Epithelial cell of esophagus (primary cell): ENCODE measurements around the gene TOP3B.
"Not testable (repeated sequence)": the region's sequence is repeated elsewhere in the genome, so short reads cannot be mapped to it uniquely, and the experiment has no call there.

ENCODE experiments used
- DNase-seq: peaks from one replicate; pipeline ENCODE4 v3.0.0; 2010; ENCODE audit warnings: low read depth
- H3K4me3 ChIP-seq: 2 replicates; pipeline ENCODE4 v1.5.1; 2011; ENCODE audit warnings: mild to moderate bottlenecking, low read length, control low read depth
- TF ChIP-seq, protein P1 (sequence below): IDR thresholded peaks from 2 replicates; pipeline ENCODE4 v1.5.1; 2011; ENCODE audit warnings: low read depth, mild to moderate bottlenecking, low read length, control low read depth, inconsistent platforms; ENCODE audit not compliant: insufficient read depth; ENCODE audit errors: missing control alignments

TOP3B gene

DNA sequence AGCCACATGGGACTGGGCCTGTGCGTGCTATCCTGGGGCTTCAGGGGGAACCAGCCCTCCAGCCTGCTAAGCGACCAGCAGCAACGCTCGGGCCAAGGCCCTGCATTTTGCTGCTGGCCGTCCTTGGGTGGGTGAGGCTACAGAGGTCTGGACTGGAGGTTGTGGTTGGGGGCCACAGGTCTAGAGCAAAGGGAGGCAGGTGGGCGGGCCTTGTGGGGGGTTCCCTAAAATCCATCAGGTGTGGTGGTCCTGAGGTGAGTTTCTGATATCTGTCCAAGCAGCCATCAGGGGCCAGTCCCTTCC, 64.7 kb downstream of the TOP3B start:
- no peak for DNase-seq
- TF ChIP-seq, protein P1, sequence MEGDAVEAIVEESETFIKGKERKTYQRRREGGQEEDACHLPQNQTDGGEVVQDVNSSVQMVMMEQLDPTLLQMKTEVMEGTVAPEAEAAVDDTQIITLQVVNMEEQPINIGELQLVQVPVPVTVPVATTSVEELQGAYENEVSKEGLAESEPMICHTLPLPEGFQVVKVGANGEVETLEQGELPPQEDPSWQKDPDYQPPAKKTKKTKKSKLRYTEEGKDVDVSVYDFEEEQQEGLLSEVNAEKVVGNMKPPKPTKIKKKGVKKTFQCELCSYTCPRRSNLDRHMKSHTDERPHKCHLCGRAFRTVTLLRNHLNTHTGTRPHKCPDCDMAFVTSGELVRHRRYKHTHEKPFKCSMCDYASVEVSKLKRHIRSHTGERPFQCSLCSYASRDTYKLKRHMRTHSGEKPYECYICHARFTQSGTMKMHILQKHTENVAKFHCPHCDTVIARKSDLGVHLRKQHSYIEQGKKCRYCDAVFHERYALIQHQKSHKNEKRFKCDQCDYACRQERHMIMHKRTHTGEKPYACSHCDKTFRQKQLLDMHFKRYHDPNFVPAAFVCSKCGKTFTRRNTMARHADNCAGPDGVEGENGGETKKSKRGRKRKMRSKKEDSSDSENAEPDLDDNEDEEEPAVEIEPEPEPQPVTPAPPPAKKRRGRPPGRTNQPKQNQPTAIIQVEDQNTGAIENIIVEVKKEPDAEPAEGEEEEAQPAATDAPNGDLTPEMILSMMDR, result no peak
- H3K4me3 ChIP-seq, result no peak overlapping the region

DNA sequence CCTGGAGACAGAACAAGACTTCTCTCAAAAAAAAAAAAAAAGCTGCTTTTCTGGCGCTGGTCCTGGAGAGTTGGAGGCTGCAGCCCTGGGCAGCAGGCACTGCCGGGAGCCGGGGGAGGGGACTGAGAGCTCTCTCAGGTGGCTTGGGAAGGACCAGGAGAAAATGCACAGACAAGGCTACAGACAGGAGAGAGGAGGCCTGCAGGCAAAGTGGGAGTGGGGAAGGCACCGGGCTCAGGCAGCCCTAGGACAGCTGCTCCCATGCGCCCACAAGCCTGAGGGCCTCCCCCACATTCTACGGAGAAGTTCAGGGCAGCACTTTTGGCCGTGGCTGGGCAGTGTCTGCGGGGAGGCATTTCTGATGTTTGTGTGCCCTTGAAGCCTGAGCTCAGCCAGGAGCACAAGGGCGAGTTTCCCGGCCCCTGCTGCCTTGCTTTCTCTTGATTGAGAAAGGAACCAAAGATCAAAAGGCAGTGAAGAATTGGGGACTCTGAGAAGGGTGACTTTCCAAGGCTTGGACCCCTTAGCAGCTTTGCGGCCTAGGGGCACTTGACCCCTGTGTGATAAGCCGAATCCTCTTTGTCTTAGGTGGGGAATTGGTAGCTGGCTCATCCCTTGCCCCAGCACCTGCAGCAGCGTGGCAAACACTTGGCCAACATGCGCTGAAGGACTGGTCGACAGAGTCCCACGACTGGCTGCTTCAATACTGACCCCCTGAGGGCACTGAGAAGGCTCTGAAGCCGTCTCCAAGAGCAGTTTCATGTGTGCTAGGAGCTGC, 65.2 kb downstream of the TOP3B start:
- TF ChIP-seq, protein P1, result no peak
- no peak overlapping the region for H3K4me3 ChIP-seq
- no peak for DNase-seq

DNA sequence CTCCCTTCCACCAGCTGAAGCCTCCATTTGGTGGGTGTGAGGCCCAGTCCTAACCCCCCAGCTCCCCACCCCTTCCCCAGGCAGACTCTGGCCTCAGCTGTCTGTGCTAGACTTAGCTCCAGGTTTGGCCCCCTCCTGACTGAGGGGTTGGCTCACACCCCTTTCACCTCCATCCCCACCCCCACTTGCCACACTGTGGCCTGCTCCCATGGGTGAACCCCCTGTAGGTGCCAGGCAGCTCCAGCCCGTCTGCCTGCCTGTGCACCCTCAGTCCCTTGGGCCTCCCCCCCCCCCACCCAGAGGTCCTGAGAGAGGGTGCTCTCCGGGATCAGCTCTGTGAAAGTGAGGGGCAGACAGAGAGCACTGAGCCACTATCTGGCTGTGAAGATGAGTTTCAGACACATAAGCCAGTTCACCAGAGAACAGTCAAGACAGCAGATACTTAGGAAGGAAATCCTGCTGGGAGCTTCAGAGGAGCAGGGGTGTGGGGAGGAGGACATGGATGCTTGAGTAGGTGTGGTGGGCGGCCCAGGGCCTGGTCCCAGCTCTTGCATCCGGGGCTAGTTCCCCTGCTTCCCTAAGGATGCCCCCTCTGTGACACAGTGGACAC, 66.2 kb downstream of the TOP3B start:
- DNase-seq, result no peak
- TF ChIP-seq, protein P1, result no peak
- H3K4me3 ChIP-seq, result no peak overlapping the region

DNA sequence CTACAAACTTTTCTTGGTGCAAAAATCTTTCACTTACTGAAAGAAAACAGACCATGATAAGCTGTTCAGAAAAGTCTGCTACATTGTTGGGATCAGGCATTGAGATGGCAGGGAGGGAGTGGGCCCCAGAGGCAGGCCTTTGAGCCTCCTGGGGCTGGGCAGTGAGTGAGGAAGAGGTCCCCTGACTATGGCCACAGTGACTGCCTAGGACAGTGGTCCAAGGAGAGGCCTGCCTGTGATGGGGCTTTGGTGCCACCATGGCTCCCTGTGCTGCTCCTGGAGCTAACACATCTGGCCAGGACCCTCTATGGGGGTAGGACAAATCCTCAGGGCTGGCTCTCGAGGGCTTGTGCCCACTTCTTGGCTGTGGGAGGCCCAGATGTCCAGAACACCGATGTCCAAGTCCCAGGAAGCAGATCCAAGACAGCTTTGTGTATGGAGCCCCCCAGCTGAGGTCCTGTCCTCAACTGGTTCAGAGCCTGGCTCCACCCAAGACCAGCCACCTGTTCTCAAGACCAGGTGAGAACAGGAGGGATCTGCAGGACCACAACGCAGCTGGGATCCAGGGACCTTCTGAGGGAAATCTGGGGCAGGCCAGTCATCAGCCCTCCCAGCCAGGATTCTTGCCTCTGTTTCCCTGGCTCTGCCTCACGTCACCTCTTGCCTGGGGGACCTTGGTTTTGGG, 66.8 kb downstream of the TOP3B start:
- no peak overlapping the region for H3K4me3 ChIP-seq
- TF ChIP-seq, protein P1, result no peak
- DNase-seq, result no peak

DNA sequence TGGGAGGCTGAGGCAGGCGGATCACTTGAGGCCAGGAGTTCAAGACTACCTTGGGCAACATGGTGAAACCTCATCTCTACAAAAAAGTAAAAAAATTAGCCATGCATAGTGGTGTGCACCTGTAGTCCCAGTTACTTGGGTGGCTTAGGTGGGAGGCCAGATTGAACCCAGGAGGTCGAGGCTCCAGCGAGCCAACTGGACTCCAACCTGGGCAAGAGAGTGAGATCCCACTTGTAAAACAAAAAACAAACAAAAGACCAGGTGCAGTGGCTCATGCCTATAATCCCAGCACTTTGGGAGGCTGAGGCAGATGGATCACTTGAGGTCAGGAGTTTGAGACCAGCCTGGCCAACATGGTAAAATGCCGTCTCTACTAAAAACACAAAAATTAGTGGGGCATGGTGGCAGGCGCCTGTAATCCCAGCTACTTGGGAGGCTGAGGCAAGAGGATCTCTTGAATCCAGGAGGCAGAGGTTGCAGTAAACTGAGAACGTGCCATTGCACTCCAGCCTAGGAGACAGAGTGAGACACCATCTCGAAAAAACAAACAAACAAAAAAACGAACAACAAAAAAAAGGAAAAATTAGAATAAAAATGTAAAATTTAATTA, 68.4 kb downstream of the TOP3B start:
- H3K4me3 ChIP-seq, DNase-seq: not testable (repeated sequence)

DNA sequence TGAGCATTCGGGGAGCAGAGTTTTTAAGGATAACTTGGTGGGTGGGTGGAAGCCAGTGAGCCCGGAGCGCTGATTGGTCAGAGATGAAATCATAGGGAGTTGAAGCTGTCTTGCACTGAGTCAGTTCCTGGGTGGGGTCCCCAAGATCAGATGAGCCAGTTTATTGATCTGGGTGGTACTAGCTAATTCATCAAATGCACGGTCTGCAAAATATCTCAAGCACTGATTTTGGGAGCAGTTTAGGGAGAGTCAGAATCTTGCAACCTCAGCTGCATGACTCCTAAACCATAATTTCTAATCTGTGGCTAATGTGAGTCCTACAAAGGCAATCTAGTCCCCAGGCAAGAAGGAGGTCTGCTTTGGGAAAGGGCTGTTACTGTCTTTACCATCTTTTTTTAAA, 72.2 kb downstream of the TOP3B start:
- H3K4me3 ChIP-seq, DNase-seq: not testable (repeated sequence)

DNA sequence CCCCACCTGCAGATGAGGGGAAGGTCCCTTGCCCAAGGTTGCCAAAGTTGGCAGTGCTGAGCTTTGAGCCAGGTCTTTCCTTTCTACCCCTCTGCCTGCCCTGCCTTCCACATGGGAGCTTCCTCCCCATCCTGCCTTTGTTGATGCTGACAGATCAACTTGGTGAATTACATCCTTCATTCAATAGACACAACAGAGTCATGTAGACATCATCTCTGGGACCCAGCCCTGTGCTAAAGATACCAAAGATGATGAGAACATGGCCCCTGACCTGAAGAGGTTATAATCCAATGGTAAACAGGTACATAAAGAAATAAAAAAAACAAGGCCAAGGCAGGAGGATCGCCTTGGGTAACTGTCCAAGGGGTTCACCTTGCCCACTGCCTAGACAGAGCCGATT, 72.7 kb downstream of the TOP3B start:
- TF ChIP-seq, protein P1, result no peak
- no peak for DNase-seq
- H3K4me3 ChIP-seq, result no peak overlapping the region
